ENCODE measurements around the gene PTBP3. TPM values are rescaled to one million over a fixed set of nuclear protein-coding genes. Genes with fewer than 3 reads are reported as not detected.
A peak's percentile ranks its signal among the peaks of the same experiment; 100 is the strongest.

Gene PTBP3
- total RNA-seq, 3 donors from 2014 or later: 73.1 to 81.1 (median 73.5) TPM

DNA sequence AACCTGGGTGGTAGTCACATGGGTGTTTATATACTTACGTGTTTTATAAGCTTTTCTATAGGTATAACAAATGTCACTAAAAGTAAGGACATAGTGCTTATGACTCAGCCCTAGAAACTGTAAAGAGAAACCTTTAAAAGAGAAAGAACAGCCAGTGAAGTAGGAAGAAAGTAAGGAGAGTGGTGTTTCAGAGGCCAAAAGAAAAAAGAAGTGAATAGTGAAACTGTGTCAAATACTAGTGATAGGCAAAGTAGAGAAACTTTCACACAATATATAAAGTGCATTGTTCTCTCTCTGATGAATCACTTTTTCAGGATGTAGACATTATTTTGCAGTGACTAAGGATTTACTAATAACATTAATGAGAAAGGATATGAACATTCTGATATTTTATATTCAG, 84.1 kb downstream of the PTBP3 start:
- H3K27me3 Mint-ChIP-seq (ENCODE audit: low read depth): no peaks in the 10 kb centered on the region
- DNase-seq (no peak), ATAC-seq (peak; percentile 85 to 92)
- H3K9me3 Mint-ChIP-seq: no peaks in the 10 kb centered on the region
- peaks cover 26% of the 10 kb centered on the region for H3K4me1 Mint-ChIP-seq (ENCODE audit: low read depth)
- peaks cover 26% of the 10 kb centered on the region for H3K36me3 Mint-ChIP-seq (ENCODE audit: insufficient read depth)
- no peak overlapping the region for H3K4me3 Mint-ChIP-seq

DNA sequence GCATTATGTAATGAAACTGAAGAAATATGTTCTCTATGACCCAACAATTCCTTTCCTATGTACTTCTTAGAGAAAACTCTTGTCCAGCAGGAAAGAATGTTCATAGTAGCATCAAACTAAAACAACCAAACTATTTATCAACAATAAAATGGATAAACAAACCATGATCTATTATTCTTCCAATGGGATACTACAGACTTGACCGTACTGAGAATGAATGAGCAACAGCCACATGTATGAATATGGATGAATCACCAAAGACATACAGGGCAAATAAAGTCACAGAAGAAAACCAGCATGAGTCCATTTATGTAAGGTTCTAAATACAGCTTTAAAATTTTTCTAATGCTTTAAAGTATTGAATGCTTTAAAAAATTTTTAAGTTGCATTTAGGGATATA, 84.7 kb downstream of the PTBP3 start:
- no peaks in the 10 kb centered on the region for H3K9me3 Mint-ChIP-seq
- DNase-seq (no peak), ATAC-seq (no peak)
- H3K27me3 Mint-ChIP-seq (ENCODE audit: low read depth): no peaks in the 10 kb centered on the region
- peaks cover 25% of the 10 kb centered on the region for H3K36me3 Mint-ChIP-seq (ENCODE audit: insufficient read depth)
- no peak overlapping the region for H3K4me3 Mint-ChIP-seq
- H3K4me1 Mint-ChIP-seq (ENCODE audit: low read depth): peaks cover 26% of the 10 kb centered on the region

DNA sequence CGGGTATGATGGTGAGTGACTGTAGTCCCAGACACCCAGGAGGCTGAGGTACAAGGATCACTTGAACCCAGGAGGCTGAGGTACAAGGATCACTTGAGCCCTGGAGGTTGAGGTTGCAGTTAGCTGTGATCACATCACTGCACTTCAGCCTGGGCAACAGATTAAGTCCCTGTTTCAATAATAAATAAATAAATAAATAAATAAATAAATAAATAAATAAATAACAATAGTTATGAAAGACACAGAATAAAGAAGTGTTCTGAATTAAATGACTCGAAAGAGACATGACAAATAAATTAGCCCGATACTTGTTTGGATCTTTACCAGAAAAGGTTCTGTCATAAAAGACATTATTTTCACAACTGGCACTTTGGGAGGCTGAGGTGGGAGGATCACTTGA, 86.3 kb downstream of the PTBP3 start:
- no peak for ATAC-seq
- DNase-seq: no peak
- Mint-ChIP-seq H3K4me1 (ENCODE audit: low read depth) (peaks cover 20% of the 10 kb centered on the region), H3K9me3 (no peaks in the 10 kb centered on the region), H3K4me3 (no peak overlapping the region), H3K36me3 (ENCODE audit: insufficient read depth) (peaks cover 23% of the 10 kb centered on the region), H3K27me3 (ENCODE audit: low read depth) (no peaks in the 10 kb centered on the region)

DNA sequence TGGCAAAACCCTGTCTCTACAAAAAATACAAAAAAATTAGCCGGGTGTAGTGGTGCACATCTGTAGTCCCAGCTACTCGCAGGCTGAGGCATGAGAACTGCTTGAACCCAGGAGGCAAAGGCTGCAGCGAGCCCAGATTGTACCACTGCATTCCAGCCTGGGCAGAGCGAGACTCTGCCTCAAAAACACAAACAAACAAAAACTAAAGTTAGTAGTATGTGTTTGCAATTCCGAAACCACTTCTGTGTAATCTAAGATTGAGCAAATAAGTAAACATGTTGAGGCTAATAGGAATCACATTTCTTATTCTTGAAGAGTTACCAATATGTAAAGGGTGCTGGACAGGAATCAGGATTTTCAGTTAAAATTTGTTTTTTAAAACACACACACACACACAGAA, 88.3 kb downstream of the PTBP3 start:
- H3K9me3 Mint-ChIP-seq: no peaks in the 10 kb centered on the region
- peaks cover 20% of the 10 kb centered on the region for H3K36me3 Mint-ChIP-seq (ENCODE audit: insufficient read depth)
- no peak overlapping the region for H3K4me3 Mint-ChIP-seq
- H3K27me3 Mint-ChIP-seq (ENCODE audit: low read depth): no peaks in the 10 kb centered on the region
- H3K4me1 Mint-ChIP-seq (ENCODE audit: low read depth): peaks cover 13% of the 10 kb centered on the region
- no peak for ATAC-seq
- DNase-seq: no peak

DNA sequence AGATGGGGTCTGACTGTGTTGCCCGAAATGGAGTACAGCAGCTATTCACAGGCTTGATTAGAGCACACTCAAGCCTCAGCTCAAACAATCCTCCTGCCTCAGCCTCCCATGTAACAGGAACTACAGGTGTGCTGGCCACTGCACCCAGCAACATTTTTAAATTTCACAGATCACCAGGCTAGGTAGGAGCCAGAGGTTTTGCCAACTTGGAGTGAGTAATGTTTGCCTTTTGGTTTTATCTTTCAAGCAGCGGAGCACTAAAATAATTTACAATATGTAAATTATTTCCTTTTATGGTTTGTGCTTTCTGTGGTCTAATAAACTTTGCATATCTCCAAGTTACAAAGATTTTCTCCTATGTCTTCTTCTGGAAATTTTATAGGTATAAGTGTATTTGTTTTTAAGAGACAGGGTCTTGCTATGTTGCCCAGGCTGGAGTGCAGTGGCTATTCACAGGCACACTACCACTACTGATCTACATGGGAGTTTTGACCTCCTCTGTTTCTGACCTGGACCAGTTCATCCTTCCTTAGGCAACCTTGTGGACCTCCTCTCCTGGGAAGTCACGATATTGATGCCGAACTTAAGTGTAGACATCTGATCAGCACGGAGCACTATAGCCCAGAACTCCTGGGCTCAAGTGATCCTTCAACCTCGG, 91.1 kb downstream of the PTBP3 start:
- peaks cover 28% of the 10 kb centered on the region for H3K36me3 Mint-ChIP-seq (ENCODE audit: insufficient read depth)
- H3K4me3 Mint-ChIP-seq: no peak overlapping the region
- H3K27me3 Mint-ChIP-seq (ENCODE audit: low read depth): no peaks in the 10 kb centered on the region
- peaks cover 3% of the 10 kb centered on the region for H3K9me3 Mint-ChIP-seq
- peaks cover 8% of the 10 kb centered on the region for H3K4me1 Mint-ChIP-seq (ENCODE audit: low read depth)
- DNase-seq (no peak), ATAC-seq (no peak)

DNA sequence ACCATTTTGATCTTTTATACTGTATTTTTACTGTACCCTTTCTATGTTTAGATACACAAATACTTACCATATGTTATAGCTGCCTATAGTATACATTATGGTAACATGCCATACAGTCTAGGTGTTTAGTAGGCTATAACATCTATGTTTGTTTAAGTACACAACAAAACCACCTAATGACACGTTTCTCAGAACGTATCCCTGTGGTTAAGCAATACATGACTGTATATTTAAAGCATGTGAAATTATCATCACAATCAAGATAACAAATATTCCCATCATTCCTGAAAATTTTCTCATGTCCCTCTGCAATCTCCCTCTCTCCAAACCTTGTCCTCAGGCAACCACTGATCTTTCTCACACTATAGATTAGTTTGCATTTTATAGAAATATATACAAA, 91.9 kb downstream of the PTBP3 start:
- Mint-ChIP-seq H3K4me1 (ENCODE audit: low read depth) (peaks cover 8% of the 10 kb centered on the region), H3K36me3 (ENCODE audit: insufficient read depth) (peaks cover 26% of the 10 kb centered on the region), H3K27me3 (ENCODE audit: low read depth) (no peaks in the 10 kb centered on the region), H3K4me3 (no peak overlapping the region), H3K9me3 (peaks cover 3% of the 10 kb centered on the region)
- ATAC-seq (no peak), DNase-seq (no peak)

DNA sequence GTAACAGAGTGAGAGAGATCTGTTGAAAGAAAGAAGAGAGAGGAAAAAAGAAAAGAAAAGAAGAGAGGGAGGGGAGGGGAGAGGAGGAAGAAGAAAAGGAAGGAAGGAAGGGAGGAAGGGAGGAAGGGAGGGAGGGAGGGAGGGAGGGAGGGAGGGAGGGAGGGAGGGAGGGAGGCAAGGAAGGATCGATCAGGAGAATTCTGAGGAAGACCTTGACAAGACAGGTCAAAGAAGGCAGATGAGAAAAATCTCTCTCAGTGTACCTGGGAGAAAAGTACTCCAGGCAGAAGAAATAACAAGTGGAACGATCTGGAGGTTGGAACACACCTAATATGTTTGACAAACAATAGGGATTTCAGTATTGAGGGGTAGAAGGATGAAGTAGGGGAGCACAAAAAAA, 93.7 kb downstream of the PTBP3 start:
- ATAC-seq: no peak
- DNase-seq: no peak
- H3K9me3 Mint-ChIP-seq: peaks cover 3% of the 10 kb centered on the region
- peaks cover 26% of the 10 kb centered on the region for H3K36me3 Mint-ChIP-seq (ENCODE audit: insufficient read depth)
- H3K27me3 Mint-ChIP-seq (ENCODE audit: low read depth): no peaks in the 10 kb centered on the region
- no peak overlapping the region for H3K4me3 Mint-ChIP-seq
- peaks cover 8% of the 10 kb centered on the region for H3K4me1 Mint-ChIP-seq (ENCODE audit: low read depth)

DNA sequence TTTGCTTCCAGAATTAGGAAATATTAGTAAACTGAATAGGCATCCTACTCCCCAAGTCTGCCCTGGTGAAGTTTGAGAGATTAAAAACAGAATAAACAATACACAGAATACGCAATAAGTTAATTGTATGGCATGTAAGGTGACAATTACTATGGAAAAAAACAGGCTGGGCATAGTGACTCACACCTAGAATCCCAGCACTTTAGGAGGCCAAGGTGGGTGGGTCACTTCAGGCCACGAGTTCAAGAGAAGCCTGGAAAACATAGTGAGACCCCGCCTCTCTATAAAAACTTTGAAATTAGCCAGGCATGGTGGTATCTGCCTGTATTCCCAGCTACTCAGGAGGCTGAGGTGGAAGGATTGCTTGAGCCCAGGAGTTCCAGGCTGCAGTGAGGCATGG, 94.1 kb downstream of the PTBP3 start:
- Mint-ChIP-seq H3K4me3 (no peak overlapping the region), H3K36me3 (ENCODE audit: insufficient read depth) (peaks cover 26% of the 10 kb centered on the region), H3K4me1 (ENCODE audit: low read depth) (peaks cover 8% of the 10 kb centered on the region), H3K27me3 (ENCODE audit: low read depth) (no peaks in the 10 kb centered on the region), H3K9me3 (peaks cover 3% of the 10 kb centered on the region)
- ATAC-seq (no peak), DNase-seq (no peak)

DNA sequence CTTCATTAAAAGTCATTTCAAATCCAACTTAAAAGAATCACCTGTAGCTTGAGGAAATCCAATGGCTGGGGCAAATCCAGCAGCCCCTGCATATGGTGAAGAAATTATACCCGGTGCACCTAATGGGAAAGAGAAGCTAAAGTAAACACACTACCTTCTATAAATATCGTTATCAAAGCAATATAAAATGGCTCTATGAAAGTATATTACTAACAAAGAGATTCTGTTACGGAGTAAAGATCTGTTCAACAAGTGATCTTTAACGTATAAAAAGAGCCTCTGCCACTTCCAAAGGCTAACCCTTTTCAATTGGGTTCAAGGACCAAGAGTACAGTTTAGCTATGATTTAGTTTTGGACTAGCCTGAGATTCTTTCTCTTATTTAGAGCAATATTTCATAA, 98.6 kb downstream of the PTBP3 start:
- H3K36me3 Mint-ChIP-seq (ENCODE audit: insufficient read depth): peaks cover 26% of the 10 kb centered on the region
- H3K4me3 Mint-ChIP-seq: no peak overlapping the region
- no peak for ATAC-seq
- DNase-seq: no peak
- peaks cover 9% of the 10 kb centered on the region for H3K4me1 Mint-ChIP-seq (ENCODE audit: low read depth)
- H3K9me3 Mint-ChIP-seq: peaks cover 3% of the 10 kb centered on the region
- H3K27me3 Mint-ChIP-seq (ENCODE audit: low read depth): no peaks in the 10 kb centered on the region

DNA sequence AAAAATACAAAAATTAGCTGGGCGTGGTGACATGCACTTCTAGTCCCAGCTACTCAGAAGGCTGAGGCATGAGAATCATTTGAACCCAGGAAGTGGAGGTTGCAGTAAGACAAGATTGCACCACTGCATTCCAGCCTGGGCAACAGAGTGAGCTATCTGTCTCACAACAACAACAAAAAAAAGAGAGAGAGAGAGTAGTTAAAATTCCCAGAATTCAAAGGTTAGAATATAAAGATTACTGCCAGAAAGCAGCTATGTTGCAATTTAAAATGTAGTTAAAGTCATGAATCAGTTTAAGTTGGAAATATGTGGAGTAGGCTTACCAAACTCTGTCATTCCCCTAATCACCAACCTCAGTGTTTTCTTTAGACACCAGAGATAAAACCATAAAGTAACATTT, 99.7 kb downstream of the PTBP3 start:
- Mint-ChIP-seq H3K4me1 (ENCODE audit: low read depth) (peaks cover 8% of the 10 kb centered on the region), H3K27me3 (ENCODE audit: low read depth) (no peaks in the 10 kb centered on the region), H3K9me3 (peaks cover 3% of the 10 kb centered on the region), H3K36me3 (ENCODE audit: insufficient read depth) (peaks cover 21% of the 10 kb centered on the region), H3K4me3 (no peak overlapping the region)
- DNase-seq (no peak), ATAC-seq (no peak)

DNA sequence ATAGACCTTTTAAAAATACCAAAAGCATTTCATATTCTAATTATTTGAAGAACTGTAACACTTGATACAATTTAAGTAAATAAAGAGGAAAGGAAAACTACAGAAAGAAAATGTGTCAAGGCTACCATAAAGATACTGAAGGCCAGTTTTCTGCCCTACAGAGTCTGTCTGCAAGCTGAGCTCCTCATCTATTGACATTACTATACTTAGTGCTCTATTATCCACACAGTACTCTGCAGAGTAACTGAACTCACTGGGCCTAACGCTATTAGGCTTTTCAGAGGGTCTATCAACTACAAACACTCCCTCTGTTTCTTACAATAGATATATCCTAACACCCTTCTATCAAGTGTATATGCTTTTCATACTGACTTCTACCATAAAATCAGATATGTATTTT, 101.2 kb downstream of the PTBP3 start:
- Mint-ChIP-seq H3K4me3 (no peak overlapping the region), H3K4me1 (ENCODE audit: low read depth) (peaks cover 3% of the 10 kb centered on the region), H3K36me3 (ENCODE audit: insufficient read depth) (peaks cover 21% of the 10 kb centered on the region), H3K9me3 (no peaks in the 10 kb centered on the region), H3K27me3 (ENCODE audit: low read depth) (no peaks in the 10 kb centered on the region)
- DNase-seq (no peak), ATAC-seq (no peak)

DNA sequence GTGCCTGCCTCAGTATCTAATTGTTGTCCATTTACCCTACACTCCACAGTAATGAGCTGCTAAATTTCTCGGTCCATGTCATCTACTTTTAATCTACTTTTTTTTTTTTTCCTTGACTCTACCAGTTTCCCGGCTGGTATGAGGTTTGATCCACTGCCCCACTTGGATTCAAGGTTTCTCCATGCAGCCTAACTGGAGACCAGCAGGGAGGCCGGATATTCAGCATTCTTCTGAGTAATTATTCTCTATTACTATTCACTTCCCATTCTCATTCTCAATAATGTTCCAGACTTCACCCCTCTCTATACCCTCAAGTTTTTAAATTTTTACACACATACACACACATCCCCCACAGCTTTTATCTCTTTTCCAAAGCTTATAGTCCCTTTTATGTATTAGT, 107.3 kb downstream of the PTBP3 start:
- peaks cover 61% of the 10 kb centered on the region for H3K36me3 Mint-ChIP-seq (ENCODE audit: insufficient read depth)
- DNase-seq (no peak), ATAC-seq (no peak)
- H3K9me3 Mint-ChIP-seq: no peaks in the 10 kb centered on the region
- H3K4me3 Mint-ChIP-seq: no peak overlapping the region
- H3K4me1 Mint-ChIP-seq (ENCODE audit: low read depth): peaks cover 9% of the 10 kb centered on the region
- H3K27me3 Mint-ChIP-seq (ENCODE audit: low read depth): no peaks in the 10 kb centered on the region

DNA sequence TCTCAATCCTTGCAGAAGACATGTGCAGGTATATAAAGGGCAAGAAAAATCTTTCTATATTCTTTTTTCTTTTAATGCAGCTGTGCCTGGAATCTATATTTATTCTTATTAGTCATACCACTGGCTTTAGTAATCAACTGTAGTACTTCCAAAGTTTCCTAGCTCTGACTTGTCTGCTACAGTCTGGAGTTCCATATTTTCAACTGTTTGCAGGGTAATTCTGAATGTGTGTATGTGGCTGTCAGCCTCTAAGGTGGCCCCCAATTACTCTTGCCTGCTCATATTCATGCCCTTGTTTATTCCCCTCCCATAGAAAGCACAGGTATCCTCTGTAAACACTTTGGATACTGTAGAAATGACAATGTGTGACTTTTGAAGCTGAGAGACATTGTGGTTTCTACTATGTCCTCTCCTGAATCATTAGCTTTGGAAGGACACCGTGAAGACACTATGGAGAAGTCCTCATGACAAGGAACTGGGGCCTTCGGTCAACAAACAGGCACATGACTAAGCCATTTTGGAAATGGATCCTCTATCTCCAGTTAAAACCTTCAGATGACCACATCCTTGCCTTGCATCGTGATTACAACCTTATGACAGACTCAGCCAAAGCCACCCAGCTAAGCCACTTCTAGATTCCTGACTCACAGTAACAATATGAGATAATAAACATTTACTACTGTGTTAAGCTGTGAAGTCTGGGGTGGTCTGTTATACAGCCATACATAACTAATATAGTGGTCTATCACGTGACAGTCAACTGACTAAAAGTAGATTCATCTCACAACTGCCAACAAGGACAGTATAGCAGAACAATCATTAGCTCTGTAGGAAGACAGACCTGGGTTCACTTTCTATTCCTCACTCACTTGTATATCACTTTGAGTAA, 108.8 kb downstream of the PTBP3 start:
- DNase-seq: no peak
- Mint-ChIP-seq H3K9me3 (no peaks in the 10 kb centered on the region), H3K27me3 (ENCODE audit: low read depth) (no peaks in the 10 kb centered on the region), H3K36me3 (ENCODE audit: insufficient read depth) (peaks cover 60% of the 10 kb centered on the region), H3K4me1 (ENCODE audit: low read depth) (peaks cover 14% of the 10 kb centered on the region), H3K4me3 (no peak overlapping the region)
- ATAC-seq: peak; percentile 63 to 84

DNA sequence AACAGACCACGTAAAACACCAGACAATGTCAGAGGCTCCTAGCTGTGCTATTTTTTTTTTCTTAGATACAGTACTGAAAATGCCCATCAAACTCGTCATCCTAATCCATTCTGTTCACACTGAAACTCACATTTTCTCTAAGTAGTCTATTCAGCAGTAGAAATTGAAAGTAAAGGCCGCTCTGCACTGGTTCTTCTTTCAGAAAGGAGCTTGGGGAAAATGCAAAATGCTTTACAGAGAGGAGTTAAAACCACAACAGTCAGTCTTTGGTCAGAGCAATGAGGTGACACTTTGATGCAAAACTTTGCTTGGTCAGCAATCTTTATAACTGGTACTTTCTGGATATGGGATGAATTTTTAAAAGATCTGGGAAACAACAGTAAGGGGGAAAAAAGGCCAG, 114.5 kb downstream of the PTBP3 start:
- H3K36me3 Mint-ChIP-seq (ENCODE audit: insufficient read depth): peaks cover 44% of the 10 kb centered on the region
- no peaks in the 10 kb centered on the region for H3K9me3 Mint-ChIP-seq
- H3K4me1 Mint-ChIP-seq (ENCODE audit: low read depth): peaks cover 28% of the 10 kb centered on the region
- ATAC-seq (peak; percentile 89 to 93), DNase-seq (no peak)
- no peaks in the 10 kb centered on the region for H3K27me3 Mint-ChIP-seq (ENCODE audit: low read depth)
- peak overlapping the region; percentile 45 for H3K4me3 Mint-ChIP-seq

DNA sequence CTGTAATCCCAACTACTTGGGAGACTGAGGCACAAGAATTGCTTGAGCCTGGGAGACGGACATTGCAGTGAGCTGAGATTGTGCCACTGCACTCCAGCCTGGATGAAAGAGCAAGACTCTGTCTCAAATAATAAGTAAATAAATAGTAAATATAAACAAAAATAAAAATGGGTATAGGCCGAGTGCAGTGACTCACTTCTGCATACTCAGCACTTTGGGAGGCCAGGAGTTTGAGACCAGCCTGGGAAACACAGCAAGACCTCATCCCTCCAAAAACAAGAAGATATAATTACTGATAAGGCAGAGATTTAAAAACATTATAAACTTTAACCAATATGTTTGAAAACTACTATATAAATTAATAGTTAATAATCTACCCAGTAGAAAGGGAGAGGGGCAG, 120.5 kb downstream of the PTBP3 start:
- peaks cover 4% of the 10 kb centered on the region for H3K4me1 Mint-ChIP-seq (ENCODE audit: low read depth)
- H3K9me3 Mint-ChIP-seq: peaks cover 8% of the 10 kb centered on the region
- no peak overlapping the region for H3K4me3 Mint-ChIP-seq
- H3K36me3 Mint-ChIP-seq (ENCODE audit: insufficient read depth): peaks cover 49% of the 10 kb centered on the region
- no peak for DNase-seq
- H3K27me3 Mint-ChIP-seq (ENCODE audit: low read depth): no peaks in the 10 kb centered on the region
- ATAC-seq: no peak
